ENCODE measurements around the gene AHCYL1. TPM values are rescaled to one million over a fixed set of nuclear protein-coding genes. Genes with fewer than 3 reads are reported as not detected.
A peak's percentile ranks its signal among the peaks of the same experiment; 100 is the strongest.

AHCYL1 gene
- total RNA-seq, 1 donor from 2014 or later, result 65.5 TPM

DNA sequence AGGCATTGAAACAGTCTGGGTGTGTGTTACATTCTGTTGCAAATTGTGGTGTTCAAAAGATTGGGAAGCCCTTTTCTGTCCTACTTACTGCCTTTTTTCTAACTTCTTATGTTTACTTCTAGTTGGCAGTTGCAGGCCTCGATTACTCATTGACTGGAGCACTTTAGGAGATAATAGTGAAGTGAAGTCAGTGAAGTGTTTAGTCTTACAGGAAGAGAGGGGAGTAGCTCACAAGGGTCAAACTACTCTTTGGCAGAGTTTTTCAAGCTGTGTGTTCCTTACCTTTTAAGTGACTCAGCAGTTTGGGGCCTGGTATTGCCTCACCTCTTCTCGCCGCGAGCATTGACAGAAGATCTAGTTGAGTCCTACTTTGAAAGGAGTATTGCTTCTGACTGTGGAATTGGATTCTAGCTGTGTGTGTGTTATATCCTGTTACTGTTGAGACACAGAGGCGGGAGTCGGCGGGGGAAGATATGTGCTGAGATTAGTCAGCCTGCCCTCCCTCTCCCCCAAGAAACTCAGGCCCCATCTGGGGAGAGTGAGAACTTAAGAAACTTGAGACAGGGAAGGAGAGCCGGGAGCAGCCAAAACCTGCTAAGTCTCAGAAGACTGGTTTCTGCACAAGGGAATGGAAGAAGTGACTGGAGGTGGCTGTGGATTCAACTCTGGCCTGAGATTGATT, 19.3 kb downstream of the AHCYL1 start:
- Mint-ChIP-seq H3K27ac (peak overlapping the region; percentile 36), H3K27me3 (ENCODE audit: insufficient read depth, low read depth) (peaks cover 2% of the 10 kb centered on the region), H3K4me1 (peaks cover 50% of the 10 kb centered on the region), H3K9me3 (no peaks in the 10 kb centered on the region), H3K4me3 (peak overlapping the region; percentile 2), H3K36me3 (no peaks in the 10 kb centered on the region)
- H2AFZ ChIP-seq (replicated peaks), result no peak overlapping the region
- no peaks in the 10 kb centered on the region for H3K9me3 ChIP-seq (ENCODE audit: low read depth)
- no peaks in the 10 kb centered on the region for H3K27me3 ChIP-seq
- peaks cover 27% of the 10 kb centered on the region for H3F3A ChIP-seq (ENCODE audit: low read depth)
- peak overlapping the region; percentile 55 for H3K27ac ChIP-seq
- peak overlapping the region; percentile 6 for H3K4me3 ChIP-seq
- DNase-seq (ENCODE audit: low spot score), result peak; percentile 65
- peaks cover 66% of the 10 kb centered on the region for H4K20me1 ChIP-seq (ENCODE audit: low read depth)
- peak overlapping the region; percentile 63 for H3K4me2 ChIP-seq
- H3K4me1 ChIP-seq, result peaks cover 48% of the 10 kb centered on the region
- TF ChIP-seq, protein P1, sequence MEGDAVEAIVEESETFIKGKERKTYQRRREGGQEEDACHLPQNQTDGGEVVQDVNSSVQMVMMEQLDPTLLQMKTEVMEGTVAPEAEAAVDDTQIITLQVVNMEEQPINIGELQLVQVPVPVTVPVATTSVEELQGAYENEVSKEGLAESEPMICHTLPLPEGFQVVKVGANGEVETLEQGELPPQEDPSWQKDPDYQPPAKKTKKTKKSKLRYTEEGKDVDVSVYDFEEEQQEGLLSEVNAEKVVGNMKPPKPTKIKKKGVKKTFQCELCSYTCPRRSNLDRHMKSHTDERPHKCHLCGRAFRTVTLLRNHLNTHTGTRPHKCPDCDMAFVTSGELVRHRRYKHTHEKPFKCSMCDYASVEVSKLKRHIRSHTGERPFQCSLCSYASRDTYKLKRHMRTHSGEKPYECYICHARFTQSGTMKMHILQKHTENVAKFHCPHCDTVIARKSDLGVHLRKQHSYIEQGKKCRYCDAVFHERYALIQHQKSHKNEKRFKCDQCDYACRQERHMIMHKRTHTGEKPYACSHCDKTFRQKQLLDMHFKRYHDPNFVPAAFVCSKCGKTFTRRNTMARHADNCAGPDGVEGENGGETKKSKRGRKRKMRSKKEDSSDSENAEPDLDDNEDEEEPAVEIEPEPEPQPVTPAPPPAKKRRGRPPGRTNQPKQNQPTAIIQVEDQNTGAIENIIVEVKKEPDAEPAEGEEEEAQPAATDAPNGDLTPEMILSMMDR (IDR thresholded peaks at IDR 0.05), result no peak
- TF ChIP-seq EZH2 (IDR thresholded peaks at IDR 0.05) (no peak), EZH2phosphoT487 (IDR thresholded peaks at IDR 0.05) (no peak)
- H3K79me2 ChIP-seq (ENCODE audit: low read depth), result peaks cover 97% of the 10 kb centered on the region
- no peak overlapping the region for H3K9ac ChIP-seq
- peaks cover 4% of the 10 kb centered on the region for H3K36me3 ChIP-seq

DNA sequence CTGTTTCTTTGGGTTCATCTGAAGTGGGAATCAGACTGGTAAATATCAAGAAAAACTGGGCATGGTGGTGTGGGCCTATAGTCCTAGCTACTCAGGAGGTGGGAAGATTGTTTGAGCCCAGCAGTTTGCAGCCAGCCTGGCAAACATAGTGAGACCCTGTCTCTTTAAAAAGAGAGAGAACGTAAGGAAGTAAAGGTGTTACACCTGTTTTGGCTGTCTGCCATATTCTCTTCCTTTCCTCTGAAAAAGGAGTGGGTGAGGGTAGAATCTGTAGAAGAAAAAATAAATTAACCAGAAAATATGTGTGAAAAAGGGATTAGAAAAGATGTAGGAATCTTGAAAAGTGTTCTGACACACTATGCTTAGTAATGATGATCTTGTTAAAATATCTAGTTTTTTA, 20.0 kb downstream of the AHCYL1 start:
- H3K36me3 Mint-ChIP-seq, result peaks cover 6% of the 10 kb centered on the region
- peak overlapping the region; percentile 63 for H3K4me2 ChIP-seq
- no peaks in the 10 kb centered on the region for H3K27me3 ChIP-seq
- H3K27me3 Mint-ChIP-seq (ENCODE audit: insufficient read depth, low read depth), result no peaks in the 10 kb centered on the region
- H3K9me3 ChIP-seq (ENCODE audit: low read depth), result no peaks in the 10 kb centered on the region
- H4K20me1 ChIP-seq (ENCODE audit: low read depth), result peaks cover 67% of the 10 kb centered on the region
- no peak overlapping the region for H3K27ac Mint-ChIP-seq
- peaks cover 90% of the 10 kb centered on the region for H3K79me2 ChIP-seq (ENCODE audit: low read depth)
- peak overlapping the region; percentile 6 for H3K4me3 ChIP-seq
- peak overlapping the region; percentile 55 for H3K27ac ChIP-seq
- no peaks in the 10 kb centered on the region for H3K9me3 Mint-ChIP-seq
- no peak overlapping the region for H3K4me3 Mint-ChIP-seq
- TF ChIP-seq, protein P1 (IDR thresholded peaks at IDR 0.05), result no peak
- TF ChIP-seq EZH2phosphoT487 (IDR thresholded peaks at IDR 0.05) (no peak), EZH2 (IDR thresholded peaks at IDR 0.05) (no peak)
- H3K9ac ChIP-seq, result no peak overlapping the region
- H3F3A ChIP-seq (ENCODE audit: low read depth), result peaks cover 27% of the 10 kb centered on the region
- peaks cover 48% of the 10 kb centered on the region for H3K4me1 ChIP-seq
- H3K36me3 ChIP-seq, result peaks cover 7% of the 10 kb centered on the region
- DNase-seq (ENCODE audit: low spot score), result no peak
- peaks cover 50% of the 10 kb centered on the region for H3K4me1 Mint-ChIP-seq
- H2AFZ ChIP-seq (replicated peaks), result no peak overlapping the region

DNA sequence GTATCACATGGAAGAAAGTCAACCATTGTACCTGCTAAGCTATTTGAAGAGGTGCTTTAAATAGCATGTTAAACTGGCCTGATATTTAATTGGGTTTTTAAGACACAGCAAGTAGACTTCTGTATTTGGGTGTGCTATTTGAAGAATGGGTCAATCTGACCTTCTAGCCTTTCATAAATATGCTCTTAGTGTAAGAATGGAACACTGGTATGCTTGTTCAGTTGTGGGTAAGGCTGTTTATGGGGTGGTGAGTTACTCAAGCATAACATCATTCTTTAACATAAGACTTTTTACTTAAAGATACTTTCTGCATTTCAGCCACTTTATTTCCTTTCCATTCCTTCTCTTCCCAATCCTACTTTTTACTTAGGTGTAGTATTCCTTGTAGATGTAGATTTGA, 21.4 kb downstream of the AHCYL1 start:
- Mint-ChIP-seq H3K4me3 (no peak overlapping the region), H3K9me3 (no peaks in the 10 kb centered on the region), H3K27me3 (ENCODE audit: insufficient read depth, low read depth) (no peaks in the 10 kb centered on the region), H3K4me1 (peaks cover 50% of the 10 kb centered on the region), H3K27ac (no peak overlapping the region), H3K36me3 (peaks cover 14% of the 10 kb centered on the region)
- no peak for DNase-seq (ENCODE audit: low spot score)
- H3K36me3 ChIP-seq, result peaks cover 8% of the 10 kb centered on the region
- H3K4me2 ChIP-seq, result peak overlapping the region; percentile 1
- H3K79me2 ChIP-seq (ENCODE audit: low read depth), result peaks cover 76% of the 10 kb centered on the region
- no peak overlapping the region for H3K9ac ChIP-seq
- no peaks in the 10 kb centered on the region for H3K9me3 ChIP-seq (ENCODE audit: low read depth)
- no peak overlapping the region for H2AFZ ChIP-seq (replicated peaks)
- peaks cover 28% of the 10 kb centered on the region for H3F3A ChIP-seq (ENCODE audit: low read depth)
- TF ChIP-seq, protein P1 (IDR thresholded peaks at IDR 0.05), result no peak
- TF ChIP-seq EZH2phosphoT487 (IDR thresholded peaks at IDR 0.05) (no peak), EZH2 (IDR thresholded peaks at IDR 0.05) (no peak)
- H4K20me1 ChIP-seq (ENCODE audit: low read depth), result peaks cover 72% of the 10 kb centered on the region
- no peak overlapping the region for H3K27ac ChIP-seq
- no peak overlapping the region for H3K4me3 ChIP-seq
- no peaks in the 10 kb centered on the region for H3K27me3 ChIP-seq
- peaks cover 48% of the 10 kb centered on the region for H3K4me1 ChIP-seq

Measured in neural progenitor cell (in vitro differentiated cells).